Suprapubic skin (tissue), 4 donors: ENCODE measurements around the gene NMNAT2. TPM values are rescaled to one million over a fixed set of nuclear protein-coding genes. Genes with fewer than 3 reads are reported as not detected.
A peak's percentile ranks its signal among the peaks of the same experiment; 100 is the strongest.

ENCODE experiments used
- DNase-seq, 2 donors: peaks; one replicate each; pipeline ENCODE4 v3.0.0-alpha.2; 2019; ENCODE audit warnings: low spot score in 2 of 2
- H3K27ac ChIP-seq: fragments of 200-600 bp; sonication (generic); one replicate; pipeline ENCODE4 v1.5.1; 2019
- H3K27me3 ChIP-seq: fragments of 200-600 bp; sonication (generic); one replicate; pipeline ENCODE4 v1.5.1; 2019
- H3K36me3 ChIP-seq: fragments of 200-600 bp; sonication (generic); one replicate; pipeline ENCODE4 v1.5.1; 2019
- H3K4me1 ChIP-seq: fragments of 200-600 bp; sonication (generic); one replicate; pipeline ENCODE4 v1.5.1; 2019
- H3K4me3 ChIP-seq: fragments of 200-600 bp; sonication (generic); one replicate; pipeline ENCODE4 v1.5.1; 2019; ENCODE audit warnings: mild to moderate bottlenecking
- H3K9me3 ChIP-seq: fragments of 200-600 bp; sonication (generic); one replicate; pipeline ENCODE4 v1.5.1; 2019
- CTCF ChIP-seq, 2 donors: fragments of 200-600 bp in 1 of 2; fragments of 450-650 bp in 1 of 2; sonication (generic) in 1 of 2; IDR thresholded peaks; one replicate each; pipeline ENCODE4 v1.5.1; 2016 to 2019; ENCODE audit warnings: antibody characterized with exemption in 2 of 2, mild to moderate bottlenecking in 1 of 2, moderate library complexity in 1 of 2
- EP300 ChIP-seq: sonication (generic); formaldehyde crosslinking; IDR thresholded peaks from one replicate; pipeline ENCODE4 v1.6.1; 2017; ENCODE audit warnings: antibody characterized with exemption
- POLR2A ChIP-seq, 2 donors: fragments of 450-650 bp; IDR thresholded peaks; one replicate each; pipeline ENCODE4 v1.6.1; 2017; ENCODE audit warnings: antibody characterized with exemption in 2 of 2, mild to moderate bottlenecking in 2 of 2, moderate library complexity in 2 of 2
- POLR2AphosphoS5 ChIP-seq, 3 donors: sonication (generic); formaldehyde crosslinking; IDR thresholded peaks; one replicate each; pipeline ENCODE4 v1.6.1; 2017; ENCODE audit warnings: antibody characterized with exemption in 3 of 3
- WGBS: methylation state at CpG from one replicate; pipeline ENCODE4 v1.1.5; 2018; 5-methylcytosine and 5-hydroxymethylcytosine counted together
- total RNA-seq, 4 donors: library from RNA; depleted of rRNA; stranded (reverse); fragments of >200 nt; gene quantifications; one replicate each; pipeline ENCODE4 v1.1.0, GENCODE V29; 2016

Gene NMNAT2
- total RNA-seq, 4 donors from 2014 or later: 0.48 to 0.81 (median 0.68) TPM

GRCh38 chr1:183227422-183228346 is 190.5 kb downstream of the NMNAT2 start:
- no peak for DNase-seq
- H3K4me1 ChIP-seq: no peaks in the 10 kb centered on the region
- H3K4me3 ChIP-seq: no peak overlapping the region
- H3K27me3 ChIP-seq: no peaks in the 10 kb centered on the region
- WGBS: 84% methylated on average over 14 of the region's 16 CpGs
- H3K27ac ChIP-seq: no peak overlapping the region
- H3K9me3 ChIP-seq: no peaks in the 10 kb centered on the region
- H3K36me3 ChIP-seq: peaks cover 5% of the 10 kb centered on the region
- peak; percentile 28 to 75 for TF ChIP-seq CTCF (IDR thresholded peaks at IDR 0.05)
- TF ChIP-seq POLR2A (IDR thresholded peaks at IDR 0.05): no peak

GRCh38 chr1:183226963-183227362 is 191.2 kb downstream of the NMNAT2 start:
- no peak for DNase-seq
- WGBS: 74% methylated on average over 4 of the region's 4 CpGs

GRCh38 chr1:183226361-183226760 is 191.8 kb downstream of the NMNAT2 start:
- DNase-seq: no peak
- Histone ChIP-seq H3K9me3 (no peaks in the 10 kb centered on the region), H3K36me3 (peaks cover 5% of the 10 kb centered on the region), H3K4me1 (no peaks in the 10 kb centered on the region), H3K27ac (no peak overlapping the region), H3K4me3 (no peak overlapping the region), H3K27me3 (no peaks in the 10 kb centered on the region)
- TF ChIP-seq POLR2A (IDR thresholded peaks at IDR 0.05): no peak
- no peak for TF ChIP-seq POLR2AphosphoS5 (IDR thresholded peaks at IDR 0.05)
- no peak for TF ChIP-seq EP300
- TF ChIP-seq CTCF (IDR thresholded peaks at IDR 0.05): no peak
- WGBS: 81% methylated on average over 4 of the region's 4 CpGs

More at GRCh38 chr1:183226963-183227362, 191.2 kb downstream of the NMNAT2 start:
- Histone ChIP-seq H3K36me3 (peaks cover 5% of the 10 kb centered on the region), H3K4me3 (no peak overlapping the region), H3K27ac (no peak overlapping the region), H3K27me3 (no peaks in the 10 kb centered on the region), H3K9me3 (no peaks in the 10 kb centered on the region), H3K4me1 (no peaks in the 10 kb centered on the region)
- TF ChIP-seq POLR2AphosphoS5 (IDR thresholded peaks at IDR 0.05): no peak
- no peak for TF ChIP-seq EP300
- no peak for TF ChIP-seq CTCF (IDR thresholded peaks at IDR 0.05)
- TF ChIP-seq POLR2A (IDR thresholded peaks at IDR 0.05): no peak

- H3K4me3 ChIP-seq: no peak overlapping the region
- H3K9me3 ChIP-seq: no peaks in the 10 kb centered on the region
- no peak for TF ChIP-seq CTCF (IDR thresholded peaks at IDR 0.05)
- TF ChIP-seq POLR2A (IDR thresholded peaks at IDR 0.05): no peak
- TF ChIP-seq POLR2AphosphoS5 (IDR thresholded peaks at IDR 0.05): no peak
- TF ChIP-seq EP300: no peak
- no peak overlapping the region for H3K27ac ChIP-seq
- H3K4me1 ChIP-seq: peaks cover 8% of the 10 kb centered on the region
- DNase-seq: no peak
- 93% methylated on average over 3 of the region's 3 CpGs for WGBS
- no peaks in the 10 kb centered on the region for H3K27me3 ChIP-seq
- peaks cover 5% of the 10 kb centered on the region for H3K36me3 ChIP-seq
Observed at GRCh38 chr1:183223467-183223866, 194.7 kb downstream of the NMNAT2 start.

GRCh38 chr1:183222909-183223308 is 195.3 kb downstream of the NMNAT2 start:
- TF ChIP-seq CTCF (IDR thresholded peaks at IDR 0.05): no peak
- TF ChIP-seq POLR2AphosphoS5 (IDR thresholded peaks at IDR 0.05): no peak
- no peak for TF ChIP-seq EP300
- TF ChIP-seq POLR2A (IDR thresholded peaks at IDR 0.05): no peak
- Histone ChIP-seq H3K9me3 (no peaks in the 10 kb centered on the region), H3K36me3 (peaks cover 5% of the 10 kb centered on the region), H3K4me1 (peaks cover 13% of the 10 kb centered on the region), H3K4me3 (no peak overlapping the region), H3K27me3 (no peaks in the 10 kb centered on the region), H3K27ac (no peak overlapping the region)
- WGBS: 83% methylated on average over 3 of the region's 3 CpGs
- DNase-seq: no peak
